HG03066 (cell line): ENCODE data around the gene IPPK.

ENCODE experiments used
- ATAC-seq: cut with Tn5 transposase; IDR thresholded peaks from one replicate; pipeline ENCODE4 v1.9.1; 2021; ENCODE audit warnings: low read depth; ENCODE audit not compliant: unreplicated experiment

The IPPK gene

DNA sequence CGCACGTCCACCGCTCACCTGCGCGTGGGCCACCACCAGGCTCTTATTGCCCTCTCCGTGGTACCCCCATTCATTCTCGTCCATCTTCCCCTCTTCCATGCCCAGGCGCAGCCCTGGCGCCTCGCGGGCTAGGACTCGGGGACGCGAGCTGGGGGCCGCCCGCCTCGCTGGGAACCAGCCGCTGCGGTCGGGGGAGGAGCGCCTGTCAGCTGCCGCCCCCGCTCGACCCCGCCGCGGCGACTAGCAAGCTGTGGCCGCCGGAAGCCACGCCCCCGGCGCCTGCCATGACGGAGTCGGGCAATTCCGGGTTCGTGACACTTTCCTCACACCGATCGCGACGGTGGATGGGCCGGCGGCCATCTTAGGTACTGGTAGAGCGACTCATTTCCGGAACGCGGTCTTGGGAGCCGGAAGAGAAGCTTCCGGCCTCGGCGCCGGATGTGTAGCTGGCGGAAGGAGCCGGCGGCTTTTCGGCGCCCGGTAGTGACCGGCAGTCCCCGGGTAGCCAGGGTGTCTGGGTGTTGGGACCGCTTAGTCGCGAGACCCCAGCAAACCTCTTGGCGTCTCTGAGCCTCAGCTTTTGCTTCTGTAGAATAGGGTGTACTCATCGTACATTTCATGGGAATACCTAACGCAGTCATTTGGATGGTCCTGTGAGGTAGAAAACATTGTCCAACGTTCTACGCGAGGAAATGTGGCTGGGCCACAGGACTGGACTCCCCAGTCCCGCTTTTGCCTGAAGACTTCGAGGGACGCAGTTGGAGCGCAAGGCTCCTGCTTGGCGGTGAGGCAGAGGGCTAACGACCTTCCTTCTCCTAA lies at the start of gene IPPK:
Gene IPPK, minus strand, starts transcription at position 242 of the 819 bp plus-strand sequence. Its CDS starts 143 bp downstream, at position 99.
- peak; percentile 98 for ATAC-seq

DNA sequence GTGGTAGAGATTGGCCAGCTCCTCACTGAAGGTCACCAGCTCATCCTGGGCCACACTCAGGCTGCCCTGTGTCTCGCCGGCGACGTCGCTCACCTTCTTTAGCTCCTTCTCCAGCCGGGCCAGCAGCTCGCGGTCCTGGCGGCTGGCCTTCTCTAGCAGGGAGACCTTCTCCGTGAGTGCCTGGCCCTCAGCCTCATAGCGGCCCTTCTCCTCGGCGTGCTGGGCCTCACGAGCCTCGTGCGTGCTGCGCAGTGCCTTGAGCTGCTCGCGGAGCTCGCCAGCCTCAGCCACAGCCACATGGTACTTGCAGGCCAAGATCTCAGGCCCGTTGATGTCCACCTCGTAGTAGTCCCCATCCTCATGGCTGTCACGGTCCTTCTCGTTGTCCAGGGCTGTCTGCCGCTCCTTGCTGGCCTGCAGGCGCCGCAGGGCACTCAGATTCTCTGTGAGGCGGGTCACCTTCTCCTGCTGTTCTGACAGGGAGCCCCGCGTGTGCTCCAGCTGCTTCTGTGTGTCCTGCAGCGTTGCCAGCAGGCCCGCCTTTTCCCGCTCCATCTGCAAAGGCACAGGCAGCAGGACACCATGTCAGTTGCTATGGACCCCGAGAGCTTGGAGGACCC lies 49.2 kb upstream of the IPPK start:
- ATAC-seq = no peak

- no peak for ATAC-seq
Measured at GRCh38 chr9:92718086-92719001, 48.4 kb upstream of the IPPK start.

- peak; percentile 68 for ATAC-seq
Measured at GRCh38 chr9:92717201-92718085, 47.5 kb upstream of the IPPK start.

DNA sequence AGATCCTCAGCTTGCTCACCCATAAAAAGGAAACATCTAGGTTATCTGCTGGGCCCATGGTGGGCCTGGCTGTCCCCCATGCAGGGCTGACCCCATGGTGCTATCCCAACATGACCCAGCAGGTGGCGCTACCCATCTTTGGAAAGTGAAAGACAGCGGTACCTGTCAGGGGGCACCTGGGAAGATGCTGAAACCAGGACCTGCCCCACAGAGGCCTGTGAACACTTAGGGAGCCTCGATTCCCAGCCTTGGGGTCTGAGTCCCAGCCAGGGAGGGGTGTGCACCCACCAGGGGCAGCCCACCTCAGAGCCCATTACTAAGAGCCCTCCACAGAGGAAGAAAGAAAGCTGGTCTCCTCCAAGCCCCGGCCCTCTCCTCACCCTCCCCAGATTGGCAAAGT lies 46.6 kb upstream of the IPPK start:
- ATAC-seq = no peak

- ATAC-seq = no peak
Measured at GRCh38 chr9:92715488-92716231, 45.7 kb upstream of the IPPK start.

- no peak for ATAC-seq
Measured at GRCh38 chr9:92714787-92715487, 45.0 kb upstream of the IPPK start.

DNA sequence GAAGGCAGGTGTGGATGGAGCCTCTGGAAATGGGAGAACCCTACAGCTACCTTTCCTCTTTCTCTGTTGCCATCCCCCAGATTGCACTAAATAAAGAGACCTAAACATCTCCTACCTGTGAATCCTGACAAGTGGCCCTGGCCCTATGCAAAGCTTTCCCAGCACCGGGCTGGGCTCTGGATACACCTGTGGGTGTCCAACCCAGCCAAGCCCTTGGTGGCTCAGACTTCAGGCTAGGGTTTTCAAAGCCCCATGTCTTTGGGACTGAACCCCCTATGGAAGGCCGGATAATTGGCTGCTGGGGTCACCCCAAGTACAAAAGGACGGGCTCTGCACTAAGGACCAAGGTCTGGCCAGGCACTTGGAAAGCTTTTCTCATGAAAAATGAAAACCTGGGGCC lies 44.1 kb upstream of the IPPK start:
- no peak for ATAC-seq

- ATAC-seq = no peak
Measured at GRCh38 chr9:92713528-92713927, 43.6 kb upstream of the IPPK start.

DNA sequence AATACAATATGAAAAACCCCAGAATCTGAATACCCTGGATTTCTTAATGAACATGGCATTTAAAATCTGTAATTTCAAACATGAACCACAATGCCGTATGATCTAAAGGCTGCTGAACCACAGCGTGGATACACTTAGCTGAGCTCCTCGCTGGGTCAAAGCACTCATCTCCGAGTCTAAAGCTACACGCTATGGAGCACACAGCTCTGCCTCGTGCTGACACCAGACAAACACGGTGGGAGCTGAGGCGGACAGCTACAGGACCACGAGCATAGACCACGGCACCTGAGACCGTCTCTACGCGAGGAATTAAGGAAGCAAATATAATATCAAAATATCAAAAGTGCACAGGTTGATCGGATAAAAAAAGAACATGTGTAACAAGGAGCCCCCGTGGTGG lies 42.8 kb upstream of the IPPK start:
- ATAC-seq = no peak

DNA sequence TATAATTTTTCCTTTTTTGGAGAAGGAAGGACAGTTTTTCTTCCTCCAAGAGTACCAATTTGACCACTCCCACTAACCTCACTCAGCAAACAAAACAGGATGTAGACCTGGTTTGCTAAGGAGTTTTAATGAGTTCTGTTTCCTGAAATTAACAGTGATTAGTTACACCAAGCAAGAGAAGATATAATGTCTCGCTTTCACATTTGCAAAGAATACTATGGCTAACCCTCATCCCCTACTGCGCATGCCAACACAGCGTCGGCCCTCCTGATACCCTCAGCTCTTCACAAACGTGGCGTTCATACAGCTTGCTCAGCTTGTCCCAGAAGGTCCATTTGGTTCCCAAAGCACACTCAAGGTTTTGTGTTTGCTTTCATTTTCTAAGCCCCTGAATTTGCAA lies 41.9 kb upstream of the IPPK start:
- ATAC-seq = no peak

- ATAC-seq = no peak
Measured at GRCh38 chr9:92711146-92711545, 41.2 kb upstream of the IPPK start.

DNA sequence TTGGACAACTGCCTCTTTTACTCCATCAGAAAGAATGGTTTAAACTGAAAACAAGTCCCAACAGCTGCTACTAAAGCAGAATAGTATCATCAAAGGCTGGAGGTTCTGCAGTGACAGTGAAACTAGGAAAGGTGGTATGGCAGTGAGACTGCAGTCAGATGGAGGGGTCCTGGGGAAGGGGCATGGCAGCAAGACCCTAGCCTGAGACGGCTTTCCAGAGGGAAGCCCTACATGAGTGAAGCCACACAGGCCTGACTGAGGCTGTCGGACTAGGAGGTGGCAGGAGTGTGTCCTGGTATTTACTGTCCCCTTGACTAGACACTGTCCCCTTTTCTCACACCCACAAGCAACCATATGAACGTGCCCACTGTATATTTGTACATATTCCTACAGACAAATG lies 40.4 kb upstream of the IPPK start:
- no peak for ATAC-seq

- ATAC-seq = no peak
Measured at GRCh38 chr9:92709954-92710353, 40.0 kb upstream of the IPPK start.

DNA sequence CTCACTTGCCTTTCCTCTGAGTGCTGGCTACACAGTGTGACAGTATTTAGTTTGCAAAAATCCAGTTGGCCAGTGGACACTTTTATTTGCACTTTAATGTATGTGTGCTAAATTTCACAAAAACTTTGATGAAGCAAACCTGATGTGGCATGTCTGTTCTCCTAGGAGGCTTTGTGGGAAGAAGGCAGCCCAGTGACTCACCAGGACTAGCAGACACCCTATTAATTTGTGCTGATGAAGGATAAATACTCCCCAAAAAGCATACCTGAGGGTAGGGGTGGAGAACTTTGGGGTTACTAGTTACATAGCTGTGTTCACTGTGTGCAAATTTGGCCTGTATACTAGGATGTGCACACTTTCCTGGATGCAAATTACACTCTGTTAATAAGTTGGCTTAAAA lies 39.3 kb upstream of the IPPK start:
- ATAC-seq = no peak

DNA sequence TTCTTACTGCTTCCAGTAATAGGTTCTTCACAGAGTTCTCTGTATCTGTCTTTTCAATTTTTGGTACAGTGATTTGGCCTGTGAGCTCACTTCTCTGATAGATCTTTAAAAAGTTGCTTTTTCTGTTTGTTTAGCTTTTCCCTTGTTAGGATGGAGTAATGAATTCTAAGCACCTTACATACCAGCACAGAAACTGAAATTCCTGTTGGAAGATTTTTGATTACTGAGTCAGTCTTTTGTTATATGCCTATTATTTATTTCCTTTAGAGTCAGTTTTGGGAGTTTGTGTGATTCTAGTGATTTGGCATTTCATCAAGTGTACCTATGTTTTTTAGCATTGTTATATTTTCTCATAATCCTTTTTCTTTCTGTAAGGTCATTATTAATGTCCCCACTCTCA lies 37.6 kb upstream of the IPPK start:
- no peak for ATAC-seq

DNA sequence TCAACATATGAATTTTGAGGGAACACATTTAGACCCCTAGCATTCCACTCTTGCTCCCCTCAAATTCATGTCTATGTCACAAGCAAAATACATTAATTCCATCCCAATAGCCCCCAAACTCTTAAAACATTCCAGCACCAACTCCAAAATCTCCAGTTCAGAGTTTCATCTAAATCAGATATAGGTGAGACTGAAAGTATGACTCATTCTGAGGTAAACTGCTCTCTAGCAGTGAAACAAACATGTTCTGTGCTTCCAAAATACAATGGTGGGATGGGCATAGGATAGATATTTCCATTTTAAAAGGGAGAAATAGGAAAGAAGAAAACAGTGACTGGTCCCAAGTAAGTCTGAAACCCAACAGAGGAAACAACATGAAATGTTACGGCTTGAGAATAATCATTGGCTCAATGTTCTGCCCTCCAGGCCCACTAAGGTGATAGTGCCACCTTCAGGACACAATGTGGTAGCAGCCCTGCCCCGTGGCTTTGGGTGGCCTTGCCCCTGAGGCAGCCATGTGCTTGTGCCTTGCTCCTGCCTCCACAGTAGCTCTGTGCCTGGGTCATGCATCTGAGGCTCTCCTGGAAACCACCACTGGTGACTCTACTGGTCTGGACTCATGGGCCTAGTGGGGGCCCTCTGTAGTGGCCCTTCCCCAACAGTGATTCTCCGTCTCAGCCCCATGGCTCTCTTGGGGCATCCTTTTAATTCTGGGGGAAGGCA lies 36.4 kb upstream of the IPPK start:
- no peak for ATAC-seq

GRCh38 chr9:92704528-92704927 lies 34.6 kb upstream of the IPPK start:
- no peak for ATAC-seq
